ENCODE measurements around the gene ELP2. TPM values are rescaled to one million over a fixed set of nuclear protein-coding genes. Genes with fewer than 3 reads are reported as not detected.

ELP2 gene
- total RNA-seq, 1 donor = 125 TPM

DNA sequence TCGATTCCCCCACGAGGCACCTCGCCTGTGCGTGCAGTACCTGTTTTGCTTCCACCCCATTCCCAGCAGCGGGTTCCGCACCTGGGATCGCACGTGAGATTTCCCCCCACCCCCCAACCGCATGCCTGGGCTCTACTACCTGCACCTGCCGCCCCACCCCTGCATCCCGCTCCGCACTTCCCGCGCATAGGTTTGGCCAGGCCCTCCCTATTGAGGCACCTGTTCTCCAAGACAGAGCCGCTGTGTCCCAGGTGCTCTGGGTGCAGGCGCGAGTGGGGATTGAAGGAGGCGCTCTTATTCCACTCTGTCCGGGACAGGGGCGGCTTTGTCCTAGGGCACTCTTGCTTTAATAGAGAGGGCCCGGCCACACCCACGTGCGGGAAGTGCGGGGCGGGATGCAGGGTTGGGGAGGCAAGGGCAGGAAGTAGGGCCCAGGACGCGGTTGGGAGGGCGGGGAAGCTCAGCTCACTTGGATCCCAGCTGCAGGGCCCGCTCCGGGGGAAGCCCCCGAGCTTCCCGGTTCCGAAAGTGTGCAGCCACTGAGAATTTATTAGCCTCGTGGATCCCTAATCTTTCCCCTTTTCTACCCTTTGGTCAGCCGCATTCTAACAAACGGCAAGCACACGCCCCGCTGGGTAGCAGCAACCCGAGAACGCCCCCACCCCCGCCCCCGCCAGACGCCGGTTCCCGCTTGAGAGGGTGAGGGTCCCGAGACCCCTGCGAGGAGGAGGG, 56.9 kb downstream of the ELP2 start:
- H4K20me1 ChIP-seq (ENCODE audit: insufficient read depth, low read length) = peaks cover 3% of the 10 kb centered on the region
- peak overlapping the region; percentile 62 for H3K27ac ChIP-seq (ENCODE audit: low read depth, low read length)

DNA sequence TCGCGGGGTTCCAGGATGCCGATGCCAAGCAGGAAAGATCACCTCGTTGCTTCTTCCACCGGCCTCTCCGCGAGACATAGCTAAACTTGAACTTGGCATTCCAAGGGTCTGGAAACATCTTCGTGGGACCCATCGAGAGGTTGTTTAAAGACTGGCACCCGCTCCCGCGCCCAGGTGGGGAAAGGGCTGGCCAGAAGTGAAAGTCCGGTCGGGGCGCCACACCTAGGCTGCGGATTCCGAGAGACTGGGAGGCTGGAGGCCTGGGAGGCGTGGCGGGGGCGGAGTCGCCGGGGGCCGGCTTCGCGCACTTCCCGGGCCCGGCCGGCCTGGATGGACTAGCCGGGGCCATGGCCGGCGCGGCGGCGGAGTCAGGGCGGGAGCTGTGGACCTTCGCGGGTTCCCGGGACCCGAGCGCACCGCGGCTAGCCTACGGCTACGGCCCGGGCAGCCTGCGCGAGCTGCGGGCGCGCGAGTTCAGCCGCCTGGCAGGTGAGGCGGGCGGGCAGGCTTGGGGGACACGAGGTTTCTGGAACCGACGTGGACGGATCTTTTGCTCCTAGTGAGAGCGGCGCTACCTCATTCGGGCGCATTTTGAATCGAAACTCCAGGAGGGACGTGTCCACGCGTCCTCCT, 57.6 kb downstream of the ELP2 start, which contains the start of gene MOCOS:
Gene MOCOS, plus strand, starts transcription at position 305 of the 633 bp plus-strand sequence. Its CDS starts 43 bp downstream, at position 348.
- Histone ChIP-seq H4K20me1 (ENCODE audit: insufficient read depth, low read length) (peaks cover 3% of the 10 kb centered on the region), H3K27ac (ENCODE audit: low read depth, low read length) (peak within 1 kb of the TSS; percentile 62), H3K27me3 (ENCODE audit: insufficient read depth, low read length) (no peaks in the 10 kb centered on the region), H3K4me3 (ENCODE audit: insufficient read depth, low read length) (peak within 1 kb of the TSS; percentile 96), H3K36me3 (ENCODE audit: insufficient read depth, low read length) (no peaks in the 10 kb centered on the region), H3K79me2 (ENCODE audit: insufficient read depth, low read length) (peaks cover 9% of the 10 kb centered on the region), H3K4me2 (ENCODE audit: insufficient read depth, low read length) (peak within 1 kb of the TSS; percentile 95), H3K9me3 (ENCODE audit: low read depth, low read length) (no peaks in the 10 kb centered on the region), H3K4me1 (ENCODE audit: insufficient read depth, low read length) (peaks cover 3% of the 10 kb centered on the region), H2AFZ (ENCODE audit: low read length) (peak within 1 kb of the TSS; percentile 99)
- TF ChIP-seq, protein P1, sequence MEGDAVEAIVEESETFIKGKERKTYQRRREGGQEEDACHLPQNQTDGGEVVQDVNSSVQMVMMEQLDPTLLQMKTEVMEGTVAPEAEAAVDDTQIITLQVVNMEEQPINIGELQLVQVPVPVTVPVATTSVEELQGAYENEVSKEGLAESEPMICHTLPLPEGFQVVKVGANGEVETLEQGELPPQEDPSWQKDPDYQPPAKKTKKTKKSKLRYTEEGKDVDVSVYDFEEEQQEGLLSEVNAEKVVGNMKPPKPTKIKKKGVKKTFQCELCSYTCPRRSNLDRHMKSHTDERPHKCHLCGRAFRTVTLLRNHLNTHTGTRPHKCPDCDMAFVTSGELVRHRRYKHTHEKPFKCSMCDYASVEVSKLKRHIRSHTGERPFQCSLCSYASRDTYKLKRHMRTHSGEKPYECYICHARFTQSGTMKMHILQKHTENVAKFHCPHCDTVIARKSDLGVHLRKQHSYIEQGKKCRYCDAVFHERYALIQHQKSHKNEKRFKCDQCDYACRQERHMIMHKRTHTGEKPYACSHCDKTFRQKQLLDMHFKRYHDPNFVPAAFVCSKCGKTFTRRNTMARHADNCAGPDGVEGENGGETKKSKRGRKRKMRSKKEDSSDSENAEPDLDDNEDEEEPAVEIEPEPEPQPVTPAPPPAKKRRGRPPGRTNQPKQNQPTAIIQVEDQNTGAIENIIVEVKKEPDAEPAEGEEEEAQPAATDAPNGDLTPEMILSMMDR (IDR thresholded peaks at IDR 0.05; ENCODE audit: extremely low read depth, low read depth, low read length) = no peak
- peak; percentile 98 for DNase-seq (ENCODE audit: insufficient read length, low spot score, missing footprints)

More for the DNA sequence above, 56.9 kb downstream of the ELP2 start:
- no peaks in the 10 kb centered on the region for H3K9me3 ChIP-seq (ENCODE audit: low read depth, low read length)
- TF ChIP-seq, protein P1 (IDR thresholded peaks at IDR 0.05; ENCODE audit: extremely low read depth, low read depth, low read length) = no peak
- H3K4me2 ChIP-seq (ENCODE audit: insufficient read depth, low read length) = peak overlapping the region; percentile 95
- peak; percentile 89 for DNase-seq (ENCODE audit: insufficient read length, low spot score, missing footprints)
- peaks cover 9% of the 10 kb centered on the region for H3K79me2 ChIP-seq (ENCODE audit: insufficient read depth, low read length)
- H3K4me3 ChIP-seq (ENCODE audit: insufficient read depth, low read length) = peak overlapping the region; percentile 96
- peaks cover 3% of the 10 kb centered on the region for H3K4me1 ChIP-seq (ENCODE audit: insufficient read depth, low read length)
- no peaks in the 10 kb centered on the region for H3K27me3 ChIP-seq (ENCODE audit: insufficient read depth, low read length)
- H2AFZ ChIP-seq (ENCODE audit: low read length) = peak overlapping the region; percentile 99
- no peaks in the 10 kb centered on the region for H3K36me3 ChIP-seq (ENCODE audit: insufficient read depth, low read length)

DNA sequence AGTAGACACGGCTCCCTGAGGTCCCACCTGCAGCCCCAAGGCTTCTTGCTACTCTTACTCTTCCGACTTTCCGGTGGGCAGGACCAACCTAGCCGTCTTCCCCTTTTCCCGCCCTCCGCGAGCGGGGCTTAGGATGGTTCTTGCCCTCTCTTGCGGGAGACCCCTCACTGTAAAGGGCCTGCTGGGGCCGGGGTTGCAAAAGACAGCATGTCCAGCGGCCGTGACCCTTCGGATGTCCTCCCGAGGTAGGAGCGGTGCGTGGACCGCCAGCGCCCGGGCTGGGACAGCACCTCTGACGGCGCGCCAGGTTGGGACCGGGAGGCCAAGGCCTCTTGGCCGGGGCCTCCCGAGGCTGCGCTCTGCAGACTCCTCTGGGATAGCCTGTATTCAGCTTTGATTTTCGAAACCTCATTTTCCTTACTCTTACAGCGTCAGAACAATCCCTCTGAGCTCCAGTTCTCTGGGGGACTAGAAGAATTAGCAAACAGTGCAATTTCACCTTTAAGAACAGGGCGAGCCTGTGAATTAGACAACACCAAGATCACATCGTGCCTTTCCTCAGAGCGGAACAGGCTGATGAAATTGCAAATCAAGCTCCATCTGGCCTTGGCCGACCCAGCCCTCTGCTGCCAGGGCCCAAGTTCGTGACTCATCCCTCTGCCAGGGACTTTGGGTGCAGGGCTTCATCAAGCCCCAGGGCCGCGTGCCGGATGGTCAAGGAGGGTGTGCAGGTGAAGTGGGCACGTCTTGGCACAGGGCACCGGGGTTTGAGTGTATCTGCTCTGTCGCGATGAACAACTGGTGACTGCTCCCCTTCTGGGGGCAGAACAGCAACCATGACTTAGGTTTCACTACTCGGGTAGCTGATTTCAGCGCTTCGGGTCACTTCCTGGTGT, 58.4 kb downstream of the ELP2 start:
- peak overlapping the region; percentile 62 for H3K27ac ChIP-seq (ENCODE audit: low read depth, low read length)
- peak; percentile 85 for DNase-seq (ENCODE audit: insufficient read length, low spot score, missing footprints)
- H3K4me2 ChIP-seq (ENCODE audit: insufficient read depth, low read length) = peak overlapping the region; percentile 95
- peaks cover 3% of the 10 kb centered on the region for H4K20me1 ChIP-seq (ENCODE audit: insufficient read depth, low read length)
- H3K36me3 ChIP-seq (ENCODE audit: insufficient read depth, low read length) = no peaks in the 10 kb centered on the region
- TF ChIP-seq, protein P1 (IDR thresholded peaks at IDR 0.05; ENCODE audit: extremely low read depth, low read depth, low read length) = no peak
- H3K27me3 ChIP-seq (ENCODE audit: insufficient read depth, low read length) = no peaks in the 10 kb centered on the region
- peak overlapping the region; percentile 96 for H3K4me3 ChIP-seq (ENCODE audit: insufficient read depth, low read length)
- peaks cover 3% of the 10 kb centered on the region for H3K4me1 ChIP-seq (ENCODE audit: insufficient read depth, low read length)
- peaks cover 9% of the 10 kb centered on the region for H3K79me2 ChIP-seq (ENCODE audit: insufficient read depth, low read length)
- no peaks in the 10 kb centered on the region for H3K9me3 ChIP-seq (ENCODE audit: low read depth, low read length)
- H2AFZ ChIP-seq (ENCODE audit: low read length) = peak overlapping the region; percentile 99

All from osteoblast (primary cell).